ENCODE results near the gene FGD1.

- TF ChIP-seq GATA3 (IDR thresholded peaks at IDR 0.05; ENCODE audit: low read depth, low read length) = no peak
- no peak for TF ChIP-seq GATA2 (IDR thresholded peaks at IDR 0.05; ENCODE audit: low read depth, low read length)
Observed at GRCh38 chrX:54411732-54412131, 84.3 kb downstream of the FGD1 start.

Measured in SH-SY5Y (cell line).